HepG2 (cell line): Measurements from ENCODE around the gene SPATC1L.

ENCODE experiments used
- CREM ChIP-seq, 2 experiments: sonication (generic) in 1 of 2; formaldehyde crosslinking in 1 of 2; IDR thresholded peaks; 2 replicates each; pipeline versions ENCODE4 v1.4.0 to v1.6.1; 2016 to 2020; ENCODE audit warnings: antibody characterized with exemption in 1 of 2, mild to moderate bottlenecking in 1 of 2, missing genetic modification reagents in 1 of 2
- ZNF564 ChIP-seq: sonication (generic); formaldehyde crosslinking; IDR thresholded peaks from 2 replicates; pipeline ENCODE4 v1.8.1; 2023; ENCODE audit warnings: mild to moderate bottlenecking, missing genetic modification reagents

DNA sequence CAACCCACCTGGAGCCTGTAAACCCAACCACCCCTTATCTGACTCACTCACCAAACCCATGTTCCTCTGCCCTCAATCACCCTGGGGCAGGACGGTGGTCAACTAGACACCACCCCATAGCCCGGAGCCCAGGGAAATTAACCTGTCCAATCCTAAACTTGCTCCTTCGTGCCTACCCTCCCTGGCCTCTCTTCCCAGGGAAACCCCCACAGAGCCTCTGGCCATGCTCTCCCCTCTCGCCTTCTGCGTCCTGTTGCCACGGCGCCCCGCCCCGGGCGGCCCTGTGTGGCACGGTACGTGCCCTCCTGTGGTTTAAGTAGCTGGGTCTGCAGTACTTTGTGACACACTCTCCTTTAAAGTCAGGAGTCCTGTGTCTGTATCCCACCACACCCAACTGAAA lies 24.9 kb downstream of the SPATC1L start:
- no peak for TF ChIP-seq ZNF564
- no peak for TF ChIP-seq CREM (IDR thresholded peaks at IDR 0.05)
- no peak for TF ChIP-seq CREM (CRISPR knock-in tag; IDR thresholded peaks at IDR 0.05)
